ENCODE results near the gene STX1B.

GRCh38 chr16:30961384-30961783, 49.1 kb downstream of the STX1B start:
- no peak for TF ChIP-seq CTCF (IDR thresholded peaks at IDR 0.05)
- TF ChIP-seq POLR2A (IDR thresholded peaks at IDR 0.05), result no peak
- no peak for TF ChIP-seq EP300 (IDR thresholded peaks at IDR 0.05)

All from ovary (tissue), 3 donors.